ENCODE measurements around the gene GRID1.

GRCh38 chr10:86130737-86131475, 235.7 kb downstream of the GRID1 start:
- TF ChIP-seq, protein P1, sequence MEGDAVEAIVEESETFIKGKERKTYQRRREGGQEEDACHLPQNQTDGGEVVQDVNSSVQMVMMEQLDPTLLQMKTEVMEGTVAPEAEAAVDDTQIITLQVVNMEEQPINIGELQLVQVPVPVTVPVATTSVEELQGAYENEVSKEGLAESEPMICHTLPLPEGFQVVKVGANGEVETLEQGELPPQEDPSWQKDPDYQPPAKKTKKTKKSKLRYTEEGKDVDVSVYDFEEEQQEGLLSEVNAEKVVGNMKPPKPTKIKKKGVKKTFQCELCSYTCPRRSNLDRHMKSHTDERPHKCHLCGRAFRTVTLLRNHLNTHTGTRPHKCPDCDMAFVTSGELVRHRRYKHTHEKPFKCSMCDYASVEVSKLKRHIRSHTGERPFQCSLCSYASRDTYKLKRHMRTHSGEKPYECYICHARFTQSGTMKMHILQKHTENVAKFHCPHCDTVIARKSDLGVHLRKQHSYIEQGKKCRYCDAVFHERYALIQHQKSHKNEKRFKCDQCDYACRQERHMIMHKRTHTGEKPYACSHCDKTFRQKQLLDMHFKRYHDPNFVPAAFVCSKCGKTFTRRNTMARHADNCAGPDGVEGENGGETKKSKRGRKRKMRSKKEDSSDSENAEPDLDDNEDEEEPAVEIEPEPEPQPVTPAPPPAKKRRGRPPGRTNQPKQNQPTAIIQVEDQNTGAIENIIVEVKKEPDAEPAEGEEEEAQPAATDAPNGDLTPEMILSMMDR (IDR thresholded peaks at IDR 0.05), result no peak
- no peak for TF ChIP-seq POLR2A (IDR thresholded peaks at IDR 0.05)

Measured in lower leg skin (tissue), 3 donors.